ACHN (cell line): ENCODE data around the gene ARHGAP28.
"Not testable (repeated sequence)": the region's sequence is repeated elsewhere in the genome, so short reads cannot be mapped to it uniquely, and the experiment has no call there.

Experiments
- DNase-seq: peaks from one replicate; pipeline ENCODE4 v3.0.0-alpha.2; 2015
- in situ Hi-C: cut with HindIII; loops from 2 replicates; pipeline ENCODE4 v1.10.0; 2017; ENCODE audit warnings: low sequenced_read_pairs, low pct_ligation_motif_present, low pct_unique_long_range_greater_than_20kb

ARHGAP28 gene

GRCh38 chr18:6842081-6842480 lies 112.6 kb downstream of the ARHGAP28 start:
- DNase-seq: no peak
- in situ Hi-C loops: no loop called here

- in situ Hi-C loops: no loop called here
- no peak for DNase-seq
These were observed 113.8 kb downstream of the ARHGAP28 start for GRCh38 chr18:6843308-6843707.

GRCh38 chr18:6845521-6845920 lies 116.0 kb downstream of the ARHGAP28 start:
- in situ Hi-C loops, DNase-seq: not testable (repeated sequence)

- DNase-seq: no peak
- in situ Hi-C loops: no loop called here
These were observed 120.9 kb downstream of the ARHGAP28 start for GRCh38 chr18:6850396-6850795.

GRCh38 chr18:6851480-6851879 lies 122.0 kb downstream of the ARHGAP28 start:
- DNase-seq: no peak
- in situ Hi-C loops: no loop called here

GRCh38 chr18:6854811-6855210 lies 125.3 kb downstream of the ARHGAP28 start:
- no peak for DNase-seq

GRCh38 chr18:6855767-6856166 lies 126.3 kb downstream of the ARHGAP28 start:
- DNase-seq: no peak
- in situ Hi-C loops: no loop called here

More at GRCh38 chr18:6854811-6855210, 125.3 kb downstream of the ARHGAP28 start:
- in situ Hi-C loops: no loop called here

GRCh38 chr18:6857300-6857699 lies 127.8 kb downstream of the ARHGAP28 start:
- in situ Hi-C loops: no loop called here
- no peak for DNase-seq

GRCh38 chr18:6859676-6860422 lies 130.3 kb downstream of the ARHGAP28 start:
- in situ Hi-C loops: no loop called here
- no peak for DNase-seq

GRCh38 chr18:6860804-6861448 lies 131.4 kb downstream of the ARHGAP28 start:
- in situ Hi-C loops: no loop called here
- no peak for DNase-seq

GRCh38 chr18:6865251-6865650 lies 135.7 kb downstream of the ARHGAP28 start:
- DNase-seq: no peak
- in situ Hi-C loops: no loop called here

- in situ Hi-C loops: no loop called here
- no peak for DNase-seq
These were observed 137.1 kb downstream of the ARHGAP28 start for GRCh38 chr18:6866552-6867085.

GRCh38 chr18:6868033-6868432 lies 138.5 kb downstream of the ARHGAP28 start:
- DNase-seq: no peak
- in situ Hi-C loops: no loop called here

- in situ Hi-C loops: no loop called here
- no peak for DNase-seq
These were observed 142.1 kb downstream of the ARHGAP28 start for GRCh38 chr18:6871566-6871965.

GRCh38 chr18:6873040-6873751 lies 143.7 kb downstream of the ARHGAP28 start:
- in situ Hi-C loops: no loop called here
- DNase-seq: no peak

- in situ Hi-C loops: no loop called here
- DNase-seq: peak; percentile 4
These were observed 144.8 kb downstream of the ARHGAP28 start for GRCh38 chr18:6874315-6874714.

- in situ Hi-C loops: loop anchor here (25.0 kb wide), 1 partner anchor 338 kb away; no protein-coding TSS in a partner anchor
- no peak for DNase-seq
These were observed 146.2 kb downstream of the ARHGAP28 start for GRCh38 chr18:6875749-6876148.

GRCh38 chr18:6876641-6877041 lies 147.1 kb downstream of the ARHGAP28 start:
- in situ Hi-C loops: loop anchor here (25.0 kb wide), 1 partner anchor 339 kb away; no protein-coding TSS in a partner anchor
- no peak for DNase-seq

- in situ Hi-C loops: loop anchor here (25.0 kb wide), 1 partner anchor 340 kb away; no protein-coding TSS in a partner anchor
- DNase-seq: no peak
These were observed 147.8 kb downstream of the ARHGAP28 start for GRCh38 chr18:6877288-6877687.
